ENCODE results near the gene ZNF441.

Gene ZNF441

DNA sequence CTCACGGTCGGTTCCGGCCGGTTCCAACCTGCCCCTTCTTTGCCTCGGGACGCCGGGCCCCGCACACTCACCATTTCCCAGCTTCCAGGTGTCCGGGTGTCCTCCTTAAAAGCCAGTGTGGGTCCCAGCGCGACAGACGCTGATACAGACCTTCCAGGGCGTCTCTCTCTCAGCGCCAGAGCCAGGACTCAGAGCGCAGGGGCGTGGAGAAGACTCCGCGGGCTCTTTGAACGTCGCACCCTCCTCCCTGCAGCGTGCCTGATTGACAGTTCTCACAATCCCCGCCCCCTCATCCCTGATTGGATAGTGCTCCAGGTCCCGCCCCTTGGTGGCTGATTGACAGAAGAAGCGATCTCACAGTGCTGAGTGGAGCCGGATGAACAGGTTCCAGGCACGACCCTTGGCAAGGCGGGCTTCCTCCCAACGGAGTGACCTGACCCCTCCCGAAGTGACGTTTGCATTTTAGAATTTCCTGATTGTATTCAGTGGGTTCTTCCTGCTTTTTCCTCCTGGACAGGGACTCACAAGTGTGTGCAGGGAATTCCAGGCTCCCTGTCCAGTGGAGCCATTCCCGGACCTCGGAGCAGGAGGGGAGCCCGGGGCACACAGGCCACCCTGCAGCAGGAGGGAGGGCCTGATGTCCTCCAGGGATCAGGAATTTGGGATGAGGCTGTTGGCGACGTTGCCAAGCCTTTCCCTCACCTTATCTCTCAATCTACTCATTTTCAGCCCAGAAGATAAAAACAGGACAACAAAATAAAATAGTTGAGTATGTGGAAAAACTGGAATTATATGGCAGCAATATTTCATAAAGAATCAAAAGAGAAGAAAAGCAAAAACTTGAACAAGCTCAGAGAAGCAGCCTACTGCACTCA is 27.8 kb upstream of the ZNF441 start, which contains the start of gene ZNF823:
TSS of gene ZNF823 (minus strand) at position 201 of the 875 bp plus-strand sequence. CDS start at position 74, 127 bp downstream.
- Histone ChIP-seq H3K4me1 (peaks cover 15 to 36% (median 30%) of the 10 kb centered on the region in 10 experiments), H3K4me2 (peak within 1 kb of the TSS; percentile 80 to 100 (median 97)), H3K9me3 (replicated peaks in 1 of 11) (no peaks in the 10 kb centered on the region; a peak in 1 of 22 replicates), H3K27ac (peak within 1 kb of the TSS; percentile 69 to 89 (median 81); a peak in 21 of 22 replicates), H4K20me1 (peaks cover 0 to 28% (median 12%) of the 10 kb centered on the region in 11 experiments; a peak in 10 of 22 replicates), H3K36me3 (peaks cover 0 to 6% (median 0%) of the 10 kb centered on the region in 11 experiments; a peak in 2 of 22 replicates), H3K4me3 (peak within 1 kb of the TSS; percentile 89 to 99 (median 92)), H3K9ac (peak within 1 kb of the TSS; percentile 81 to 92 (median 88)), H3K27me3 (no peaks in the 10 kb centered on the region)
- no peak for TF ChIP-seq Cebpa-rat (IDR thresholded peaks at IDR 0.05)

DNA sequence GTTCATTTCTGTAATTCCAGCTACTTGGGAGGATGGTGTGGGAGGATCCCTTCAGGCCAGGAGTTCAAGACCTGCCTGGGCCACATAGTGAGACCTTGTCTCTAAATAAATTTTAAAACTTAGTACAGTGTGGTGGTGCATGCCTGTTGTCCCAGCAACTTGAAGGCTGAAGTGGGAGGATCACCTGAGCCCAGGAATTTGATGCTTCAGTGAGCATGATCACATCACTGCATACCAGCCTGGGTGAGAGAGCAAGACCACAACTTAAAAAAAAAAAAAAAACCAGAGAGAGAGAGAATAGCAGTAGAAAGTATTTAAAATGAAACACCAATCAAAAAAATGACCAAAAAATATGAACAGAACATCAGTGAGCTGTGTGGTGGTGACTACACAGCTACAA is 20.9 kb upstream of the ZNF441 start:
- no peak overlapping the region for H3K4me2 ChIP-seq
- H3K36me3 ChIP-seq = no peaks in the 10 kb centered on the region
- H3K27ac ChIP-seq = no peak overlapping the region
- no peak overlapping the region for H3K9ac ChIP-seq
- no peak overlapping the region for H3K4me3 ChIP-seq
- no peaks in the 10 kb centered on the region for H3K27me3 ChIP-seq
- H3K9me3 ChIP-seq (replicated peaks in 1 of 11) = peaks cover 41 to 51% (median 49%) of the 10 kb centered on the region in 11 experiments
- TF ChIP-seq Cebpa-rat (IDR thresholded peaks at IDR 0.05) = no peak
- no peaks in the 10 kb centered on the region for H4K20me1 ChIP-seq
- no peaks in the 10 kb centered on the region for H3K4me1 ChIP-seq

DNA sequence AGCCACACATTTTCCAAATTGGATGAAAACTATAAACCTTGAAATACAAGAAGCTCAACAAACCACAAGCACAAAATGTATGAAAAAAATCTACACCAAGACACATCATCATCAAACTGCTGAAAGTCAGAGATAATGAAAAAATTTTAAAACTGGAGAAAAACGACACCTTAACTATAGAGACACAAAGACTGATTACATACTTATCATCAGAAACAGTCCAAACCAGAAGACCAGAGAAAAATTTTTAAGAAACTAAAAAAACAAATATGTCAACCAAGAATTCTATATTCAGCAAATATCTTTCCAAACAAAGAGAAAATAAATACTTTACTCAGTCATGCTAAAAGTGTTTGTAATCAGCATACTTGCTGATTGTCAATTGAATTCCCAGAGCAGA is 19.5 kb upstream of the ZNF441 start:
- H3K4me2 ChIP-seq = no peak overlapping the region
- H3K4me3 ChIP-seq = no peak overlapping the region
- H3K9me3 ChIP-seq (replicated peaks in 1 of 11) = peaks cover 49 to 64% (median 59%) of the 10 kb centered on the region in 11 experiments
- no peak overlapping the region for H3K9ac ChIP-seq
- TF ChIP-seq Cebpa-rat (IDR thresholded peaks at IDR 0.05) = no peak
- no peak overlapping the region for H3K27ac ChIP-seq
- H3K36me3 ChIP-seq = no peaks in the 10 kb centered on the region
- no peaks in the 10 kb centered on the region for H3K27me3 ChIP-seq
- no peaks in the 10 kb centered on the region for H3K4me1 ChIP-seq
- H4K20me1 ChIP-seq = no peaks in the 10 kb centered on the region

DNA sequence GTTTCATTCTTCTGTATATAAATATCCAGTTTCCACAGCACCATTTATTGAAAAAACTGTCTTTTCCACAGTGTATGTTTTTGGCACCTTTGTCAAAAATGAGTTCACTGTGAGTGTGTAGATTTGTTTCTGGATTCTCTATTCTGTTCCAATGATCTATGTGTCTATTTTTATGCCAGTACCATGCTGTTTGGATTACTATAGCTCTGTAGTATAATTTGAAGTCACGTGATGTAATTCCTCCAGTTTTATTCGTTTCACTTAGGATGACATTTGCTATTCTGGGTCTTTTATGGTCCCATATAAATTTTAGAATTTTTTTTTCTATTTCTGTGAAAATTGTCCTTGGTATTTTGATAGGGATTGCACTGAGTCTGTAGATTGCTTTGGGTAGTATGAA is 17.0 kb upstream of the ZNF441 start:
- Histone ChIP-seq H3K27me3 (no peaks in the 10 kb centered on the region), H3K36me3 (no peaks in the 10 kb centered on the region), H3K27ac (no peak overlapping the region), H3K4me1 (no peaks in the 10 kb centered on the region), H4K20me1 (no peaks in the 10 kb centered on the region), H3K4me3 (no peak overlapping the region), H3K4me2 (no peak overlapping the region), H3K9ac (no peak overlapping the region), H3K9me3 (replicated peaks in 1 of 11) (peaks cover 70 to 87% (median 82%) of the 10 kb centered on the region in 11 experiments)
- TF ChIP-seq Cebpa-rat (IDR thresholded peaks at IDR 0.05) = no peak

DNA sequence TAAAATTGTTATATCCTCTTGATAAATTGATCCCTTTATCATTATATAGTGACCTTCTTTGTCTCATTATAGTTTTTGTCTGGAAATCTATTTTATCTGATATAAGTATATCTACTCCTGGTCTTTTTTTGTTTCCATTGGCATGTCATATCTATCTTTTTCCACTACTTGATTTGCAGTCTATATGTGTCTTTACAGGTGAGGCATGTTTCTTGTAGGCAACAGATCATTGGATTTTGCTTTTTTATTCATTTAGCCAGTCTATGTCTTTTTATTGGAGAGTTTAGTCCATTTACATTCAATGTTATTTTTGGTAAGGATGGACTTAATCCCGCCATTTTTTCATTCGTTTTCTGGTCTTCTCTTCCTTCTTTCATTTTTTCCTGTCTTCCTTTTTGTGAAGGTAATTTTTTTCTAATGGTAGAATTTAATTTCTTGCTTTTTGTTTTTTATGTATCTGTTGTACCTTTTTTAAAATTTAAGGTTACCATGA is 14.5 kb upstream of the ZNF441 start:
- Histone ChIP-seq H3K9me3 (replicated peaks in 1 of 11) (peaks cover 83 to 98% (median 93%) of the 10 kb centered on the region in 11 experiments), H4K20me1 (no peaks in the 10 kb centered on the region), H3K27ac (no peak overlapping the region), H3K9ac (no peak overlapping the region), H3K4me1 (no peaks in the 10 kb centered on the region), H3K27me3 (no peaks in the 10 kb centered on the region), H3K4me2 (no peak overlapping the region), H3K36me3 (0 out of 22 replicates have a peak, but pooled peaks cover 0 to 6% (median 0%) of the 10 kb centered on the region in 11 experiments), H3K4me3 (no peak overlapping the region)
- TF ChIP-seq Cebpa-rat (IDR thresholded peaks at IDR 0.05) = no peak

DNA sequence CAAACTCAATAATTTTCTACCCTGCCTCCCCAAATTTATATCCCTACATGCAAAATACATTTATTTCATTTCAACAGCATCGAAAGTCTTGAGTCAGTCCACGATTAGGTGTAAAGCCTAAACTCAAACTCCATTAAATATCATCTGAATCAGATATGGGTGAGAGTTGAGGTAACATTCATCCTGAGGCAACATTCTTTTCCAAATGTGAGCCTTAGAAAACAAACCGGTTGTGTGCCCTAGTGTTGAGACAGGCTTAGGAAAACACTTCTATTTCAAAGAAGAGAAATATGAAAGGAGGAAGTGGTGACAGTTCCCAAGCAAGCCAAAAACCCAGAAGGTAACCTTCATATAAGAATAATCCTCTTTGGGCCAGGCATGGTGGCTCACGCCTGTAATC is 12.1 kb upstream of the ZNF441 start:
- H3K36me3 ChIP-seq = peaks cover 0 to 6% (median 0%) of the 10 kb centered on the region in 11 experiments; a peak in 1 of 22 replicates
- no peak for TF ChIP-seq Cebpa-rat (IDR thresholded peaks at IDR 0.05)
- no peak overlapping the region for H3K4me2 ChIP-seq
- no peaks in the 10 kb centered on the region for H3K4me1 ChIP-seq
- H4K20me1 ChIP-seq = no peaks in the 10 kb centered on the region
- no peak overlapping the region for H3K27ac ChIP-seq
- peaks cover 73 to 95% (median 86%) of the 10 kb centered on the region in 11 experiments for H3K9me3 ChIP-seq (replicated peaks in 1 of 11)
- H3K9ac ChIP-seq = no peak overlapping the region
- H3K4me3 ChIP-seq = no peak overlapping the region
- no peaks in the 10 kb centered on the region for H3K27me3 ChIP-seq

DNA sequence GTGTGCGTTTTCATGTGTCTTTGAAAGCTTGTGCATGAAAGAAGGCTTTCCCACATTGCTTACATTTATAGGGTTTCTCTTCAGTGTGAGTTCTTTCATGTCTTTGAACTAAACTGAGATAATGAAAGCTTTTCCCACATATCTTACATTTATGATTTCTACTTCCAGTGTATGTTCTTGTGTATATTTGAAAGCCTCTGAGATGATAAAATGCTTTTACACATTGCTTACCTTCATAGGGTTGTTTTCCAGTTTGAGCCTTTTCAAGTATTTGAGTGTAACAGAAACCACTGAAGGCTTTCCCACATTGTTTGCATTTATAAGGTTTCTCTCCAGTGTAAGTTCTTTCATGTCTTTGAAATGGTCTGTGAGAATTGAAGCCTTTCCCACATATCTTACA is 9.8 kb upstream of the ZNF441 start:
- no peak for TF ChIP-seq Cebpa-rat (IDR thresholded peaks at IDR 0.05)
- H3K27me3 ChIP-seq = no peaks in the 10 kb centered on the region
- H4K20me1 ChIP-seq = no peaks in the 10 kb centered on the region
- no peak overlapping the region for H3K9ac ChIP-seq
- H3K4me3 ChIP-seq = no peak overlapping the region; a peak in 1 of 20 replicates
- peaks cover 57 to 82% (median 70%) of the 10 kb centered on the region in 11 experiments for H3K9me3 ChIP-seq (replicated peaks in 1 of 11)
- peaks cover 0 to 6% (median 0%) of the 10 kb centered on the region in 11 experiments; a peak in 1 of 22 replicates for H3K36me3 ChIP-seq
- no peak overlapping the region for H3K4me2 ChIP-seq
- no peak overlapping the region for H3K27ac ChIP-seq
- H3K4me1 ChIP-seq = no peaks in the 10 kb centered on the region

DNA sequence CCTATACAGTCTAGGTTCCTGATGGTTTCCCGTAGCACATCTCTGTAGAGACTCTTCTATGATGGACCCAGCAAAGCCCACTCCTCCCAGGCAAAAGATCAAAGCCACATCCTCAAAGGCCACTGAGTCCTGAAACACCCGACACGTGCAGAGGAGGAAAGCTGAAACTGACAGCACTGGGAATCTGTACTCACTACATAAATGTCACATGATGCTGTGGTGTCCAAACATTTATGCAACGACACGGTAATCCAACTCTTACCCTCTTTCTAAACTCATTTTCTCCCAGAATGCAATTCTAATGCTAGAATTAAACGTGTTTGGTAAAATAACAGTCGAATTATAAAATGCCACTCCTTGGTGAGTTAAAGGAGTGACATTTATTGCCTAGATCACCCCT is 7.0 kb upstream of the ZNF441 start:
- Histone ChIP-seq H3K9me3 (replicated peaks in 1 of 11) (peaks cover 43 to 74% (median 55%) of the 10 kb centered on the region in 11 experiments), H3K36me3 (peaks cover 0 to 6% (median 0%) of the 10 kb centered on the region in 11 experiments; a peak in 1 of 22 replicates), H3K4me2 (no peak overlapping the region), H3K9ac (no peak overlapping the region), H3K4me3 (no peak overlapping the region), H3K4me1 (no peaks in the 10 kb centered on the region), H4K20me1 (no peaks in the 10 kb centered on the region), H3K27ac (no peak overlapping the region), H3K27me3 (no peaks in the 10 kb centered on the region)
- TF ChIP-seq Cebpa-rat (IDR thresholded peaks at IDR 0.05) = no peak

DNA sequence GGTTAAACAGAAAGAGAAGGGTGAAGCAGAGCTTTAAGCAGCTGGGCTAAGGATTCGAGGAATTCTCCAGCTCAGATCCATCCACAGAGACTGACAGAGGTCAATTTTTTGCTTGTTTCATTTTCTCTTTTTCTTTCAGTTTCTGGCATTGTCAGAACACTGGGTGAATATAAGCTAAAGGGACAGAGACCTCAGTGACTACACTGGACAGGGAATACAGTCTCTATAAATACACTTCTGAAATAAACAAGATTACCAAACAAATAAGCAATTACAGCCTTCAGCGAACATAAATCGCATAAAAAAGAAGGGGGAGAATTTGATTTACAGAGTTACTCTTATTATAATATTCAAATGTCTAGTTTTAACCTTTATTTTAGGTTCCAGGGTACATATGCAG is 3.7 kb upstream of the ZNF441 start:
- no peak for TF ChIP-seq Cebpa-rat (IDR thresholded peaks at IDR 0.05)
- Histone ChIP-seq H4K20me1 (no peaks in the 10 kb centered on the region), H3K4me3 (no peak overlapping the region), H3K4me2 (no peak overlapping the region), H3K4me1 (peaks cover 8 to 14% (median 12%) of the 10 kb centered on the region in 10 experiments), H3K27me3 (no peaks in the 10 kb centered on the region), H3K36me3 (no peaks in the 10 kb centered on the region; a peak in 1 of 22 replicates), H3K9me3 (replicated peaks in 1 of 11) (peaks cover 10 to 41% (median 23%) of the 10 kb centered on the region in 11 experiments), H3K9ac (no peak overlapping the region), H3K27ac (no peak overlapping the region)
